NT2/D1 (cell line): ENCODE measurements around the gene EVI2B.

Experiments
- DNase-seq: peaks from one replicate; pipeline ENCODE4 v3.0.0-alpha.2; 2011; ENCODE audit warnings: low read depth, low spot score
- H3K27me3 ChIP-seq: 2 replicates; pipeline ENCODE4 v1.6.0; 2011; ENCODE audit warnings: mild to moderate bottlenecking; ENCODE audit not compliant: insufficient read length, insufficient read depth
- H3K36me3 ChIP-seq: 2 replicates; pipeline ENCODE4 v1.6.1; 2011; ENCODE audit warnings: mild to moderate bottlenecking, low read length, mixed read lengths; ENCODE audit not compliant: insufficient read depth, insufficient read length
- H3K4me1 ChIP-seq: 2 replicates; pipeline ENCODE4 v1.5.1; 2011; ENCODE audit not compliant: insufficient read depth, insufficient read length
- H3K4me3 ChIP-seq: 2 replicates; pipeline ENCODE4 v1.5.1; 2011; ENCODE audit warnings: low read depth; ENCODE audit not compliant: insufficient read length
- H3K9ac ChIP-seq: 2 replicates; pipeline ENCODE4 v1.6.0; 2011; ENCODE audit warnings: low read depth; ENCODE audit not compliant: insufficient read length
- H3K9me3 ChIP-seq: 2 replicates; pipeline ENCODE4 v1.5.1; 2011; ENCODE audit warnings: mild to moderate bottlenecking, low read length; ENCODE audit not compliant: insufficient read depth
- SUZ12 ChIP-seq: IDR thresholded peaks from 2 replicates; pipeline ENCODE4 v1.6.1; 2011; ENCODE audit not compliant: insufficient read length, insufficient read depth; ENCODE audit errors: extremely low read depth
- YY1 ChIP-seq: IDR thresholded peaks from 2 replicates; pipeline ENCODE4 v1.6.1; 2011; ENCODE audit not compliant: insufficient read length, insufficient read depth
- ZNF274 ChIP-seq: IDR thresholded peaks from 2 replicates; pipeline ENCODE4 v1.6.1; 2011; ENCODE audit warnings: mild to moderate bottlenecking, low read depth, low read length

Gene EVI2B

DNA sequence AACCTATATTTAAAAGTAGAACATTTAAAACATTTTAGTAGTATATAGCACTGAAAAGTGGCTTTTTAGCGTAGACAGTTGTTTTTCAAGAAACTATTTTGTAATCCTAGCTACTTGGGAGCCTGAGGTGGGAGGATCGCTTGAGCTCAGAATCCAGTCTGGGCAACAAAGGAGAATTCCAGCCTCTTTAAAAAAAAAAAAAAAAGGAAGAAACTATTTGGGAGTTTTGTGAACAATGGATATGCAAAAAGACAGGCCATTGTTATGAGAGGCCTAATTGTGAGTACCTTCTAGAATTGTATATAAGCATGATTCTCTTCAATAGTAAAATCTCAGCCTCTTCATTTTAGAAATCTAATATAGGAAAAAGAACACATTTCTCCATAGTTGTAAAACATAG is 34.5 kb downstream of the EVI2B start:
- Histone ChIP-seq H3K4me3 (no peak overlapping the region), H3K27me3 (no peaks in the 10 kb centered on the region), H3K4me1 (no peaks in the 10 kb centered on the region), H3K36me3 (peaks cover 7% of the 10 kb centered on the region), H3K9ac (no peak overlapping the region), H3K9me3 (no peaks in the 10 kb centered on the region)
- TF ChIP-seq SUZ12 (no peak), YY1 (no peak), ZNF274 (no peak)
- peak; percentile 32 for DNase-seq

DNA sequence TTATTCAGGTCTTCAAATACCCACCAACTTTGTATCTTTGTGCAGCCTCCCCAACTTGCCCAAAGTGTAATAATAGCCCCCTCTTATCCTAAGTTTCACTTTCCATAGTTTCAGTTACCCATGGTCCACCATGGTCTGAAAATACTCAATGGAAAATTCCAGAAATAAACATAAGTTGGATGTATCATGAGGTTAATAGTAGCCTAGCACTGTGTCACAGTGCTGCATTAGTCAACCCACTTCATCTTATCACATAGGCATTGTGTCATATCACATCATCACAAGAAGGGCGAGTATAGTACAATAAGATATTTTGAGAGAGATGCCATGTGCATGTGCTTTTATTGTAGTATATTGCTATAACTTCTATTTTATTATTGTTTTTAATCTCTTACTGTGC is 38.7 kb downstream of the EVI2B start:
- Histone ChIP-seq H3K4me1 (no peaks in the 10 kb centered on the region), H3K36me3 (peaks cover 9% of the 10 kb centered on the region), H3K9ac (no peak overlapping the region), H3K9me3 (no peaks in the 10 kb centered on the region), H3K4me3 (no peak overlapping the region), H3K27me3 (no peaks in the 10 kb centered on the region)
- DNase-seq, result no peak
- TF ChIP-seq ZNF274 (no peak), YY1 (no peak), SUZ12 (no peak)

DNA sequence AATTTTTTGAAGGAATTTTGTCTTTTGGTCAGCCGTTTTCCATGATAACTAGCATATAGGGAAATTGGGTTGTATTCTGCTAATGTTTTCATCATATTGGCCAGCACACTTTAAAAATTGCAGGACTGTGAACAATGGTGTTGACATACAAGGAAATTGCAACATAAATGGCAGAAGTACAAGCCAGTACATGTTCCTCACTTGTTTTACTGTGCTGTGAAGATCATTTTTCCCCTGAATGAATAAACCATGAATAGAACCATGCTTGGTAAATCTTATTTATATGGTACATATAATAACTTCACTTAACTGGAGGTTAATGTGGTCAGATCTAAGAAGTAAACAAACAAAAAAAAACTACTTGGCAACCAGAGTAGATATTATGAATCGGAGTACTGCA is 39.6 kb downstream of the EVI2B start:
- TF ChIP-seq ZNF274 (no peak), SUZ12 (no peak), YY1 (no peak)
- Histone ChIP-seq H3K4me3 (no peak overlapping the region), H3K9me3 (no peaks in the 10 kb centered on the region), H3K4me1 (no peaks in the 10 kb centered on the region), H3K36me3 (peaks cover 9% of the 10 kb centered on the region), H3K27me3 (no peaks in the 10 kb centered on the region), H3K9ac (no peak overlapping the region)
- DNase-seq, result no peak

DNA sequence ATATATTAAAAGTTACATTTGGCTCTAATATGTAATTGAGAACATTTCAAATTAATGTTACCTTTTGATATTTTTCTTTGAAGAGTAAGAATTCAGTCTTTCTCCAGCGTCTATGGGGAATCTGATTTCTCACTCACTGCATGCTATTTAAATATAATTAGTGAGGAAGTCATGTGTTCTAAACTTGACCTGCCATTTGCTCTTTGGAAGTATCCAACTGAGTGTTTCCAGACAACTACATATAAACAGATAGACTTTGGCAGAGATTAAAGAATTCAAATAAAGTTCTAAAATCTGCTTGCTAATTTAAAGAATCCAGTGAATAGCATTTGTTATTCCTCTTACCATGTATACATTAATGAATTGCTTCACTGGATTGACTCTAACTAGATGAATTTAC is 40.3 kb downstream of the EVI2B start:
- Histone ChIP-seq H3K9me3 (no peaks in the 10 kb centered on the region), H3K9ac (no peak overlapping the region), H3K36me3 (peaks cover 9% of the 10 kb centered on the region), H3K4me1 (no peaks in the 10 kb centered on the region), H3K27me3 (no peaks in the 10 kb centered on the region), H3K4me3 (no peak overlapping the region)
- TF ChIP-seq ZNF274, result no peak
- TF ChIP-seq SUZ12, result no peak
- TF ChIP-seq YY1, result no peak
- no peak for DNase-seq

DNA sequence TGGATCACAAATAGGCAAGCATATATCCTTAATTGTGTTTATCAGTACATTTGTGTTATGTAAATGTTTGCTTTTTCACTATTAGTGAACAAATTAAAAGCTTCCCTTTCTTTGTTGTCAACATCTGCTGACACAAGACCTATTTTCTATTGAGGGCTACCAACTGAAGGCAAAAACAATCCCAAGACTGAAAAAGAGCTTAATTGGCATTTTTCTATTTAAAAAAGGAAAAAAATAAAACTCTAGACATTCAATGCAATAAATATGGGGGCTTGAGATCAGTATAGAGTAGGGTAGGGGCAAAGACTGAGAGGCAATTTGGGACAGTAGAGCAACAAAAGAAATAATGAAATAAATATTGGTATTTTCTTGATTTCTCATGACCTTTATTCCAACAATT is 41.1 kb downstream of the EVI2B start:
- Histone ChIP-seq H3K9me3 (no peaks in the 10 kb centered on the region), H3K9ac (no peak overlapping the region), H3K36me3 (peaks cover 9% of the 10 kb centered on the region), H3K27me3 (no peaks in the 10 kb centered on the region), H3K4me1 (no peaks in the 10 kb centered on the region), H3K4me3 (no peak overlapping the region)
- TF ChIP-seq YY1 (no peak), ZNF274 (no peak), SUZ12 (no peak)
- no peak for DNase-seq

DNA sequence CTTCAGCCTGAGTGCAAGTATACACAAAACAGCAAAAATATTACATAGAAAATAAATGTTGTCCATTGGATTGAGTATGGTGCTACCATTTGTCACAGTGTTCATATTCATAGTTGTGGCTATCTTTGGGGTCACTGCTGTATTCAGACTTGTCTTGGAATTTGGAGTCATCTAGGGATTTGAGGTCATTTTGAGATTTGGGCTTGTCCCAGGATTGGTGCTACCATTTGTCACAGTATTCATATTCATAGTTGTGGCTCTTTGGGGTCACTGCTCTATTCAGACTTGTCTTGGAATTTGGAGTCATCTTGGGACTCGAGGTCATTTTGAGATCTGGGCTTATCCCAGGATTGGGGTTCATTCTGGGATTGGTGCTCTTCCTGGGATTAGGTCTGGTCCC is 41.6 kb downstream of the EVI2B start:
- Histone ChIP-seq H3K4me1 (no peaks in the 10 kb centered on the region), H3K4me3 (no peak overlapping the region), H3K36me3 (peaks cover 10% of the 10 kb centered on the region), H3K9me3 (no peaks in the 10 kb centered on the region), H3K9ac (no peak overlapping the region), H3K27me3 (no peaks in the 10 kb centered on the region)
- no peak for TF ChIP-seq SUZ12
- TF ChIP-seq YY1, result no peak
- TF ChIP-seq ZNF274, result no peak
- no peak for DNase-seq

DNA sequence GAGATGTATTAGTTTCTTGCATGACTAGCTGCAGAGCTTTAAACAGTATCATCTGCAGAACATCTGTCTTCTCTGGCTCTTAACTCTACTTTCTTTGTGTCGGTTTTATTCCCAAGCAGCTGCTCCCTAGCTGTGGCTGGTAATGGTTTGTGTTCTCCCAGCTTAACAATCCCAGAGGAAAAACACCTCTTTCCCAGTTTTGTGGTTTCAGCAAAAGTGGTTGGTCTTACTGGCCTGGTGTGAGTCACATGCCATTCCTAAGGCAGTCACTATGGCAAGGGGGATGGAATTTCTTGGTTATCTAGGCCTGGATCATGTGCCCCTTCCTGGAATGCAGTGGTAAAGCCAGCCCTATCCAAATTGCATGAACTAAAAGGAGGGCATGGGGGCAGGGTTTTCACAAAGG is 44.3 kb downstream of the EVI2B start:
- no peaks in the 10 kb centered on the region for H3K27me3 ChIP-seq
- no peak overlapping the region for H3K4me3 ChIP-seq
- H3K4me1 ChIP-seq, result no peaks in the 10 kb centered on the region
- no peak overlapping the region for H3K9ac ChIP-seq
- TF ChIP-seq YY1, result no peak
- no peak for TF ChIP-seq ZNF274
- no peak for TF ChIP-seq SUZ12
- DNase-seq, result peak; percentile 55
- peaks cover 19% of the 10 kb centered on the region for H3K36me3 ChIP-seq
- no peaks in the 10 kb centered on the region for H3K9me3 ChIP-seq

DNA sequence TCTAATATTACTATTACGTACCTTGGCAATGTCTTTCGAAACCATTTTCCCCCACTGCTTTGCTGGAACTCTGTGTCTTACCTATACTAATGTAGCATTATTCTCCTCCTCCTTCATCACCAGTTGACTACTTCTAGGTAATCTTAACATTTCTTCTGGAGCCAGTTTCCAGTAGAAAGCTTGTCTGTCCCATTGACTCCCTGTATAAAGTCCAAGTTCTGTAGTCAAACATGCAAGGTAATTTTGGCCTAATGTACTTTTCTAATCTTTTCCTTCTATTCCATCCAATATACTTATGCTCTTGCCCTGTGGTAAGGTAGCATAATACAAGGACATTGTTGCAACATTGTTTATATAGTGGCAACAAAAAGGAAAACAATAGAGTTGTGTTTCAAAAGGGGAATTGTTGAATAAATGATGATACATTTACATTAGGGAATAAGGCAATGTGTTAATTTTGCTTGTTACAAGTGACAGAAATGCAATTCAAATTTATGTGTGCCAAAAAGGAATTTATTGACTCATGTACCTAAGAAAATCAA is 44.7 kb downstream of the EVI2B start:
- no peaks in the 10 kb centered on the region for H3K27me3 ChIP-seq
- no peaks in the 10 kb centered on the region for H3K4me1 ChIP-seq
- no peaks in the 10 kb centered on the region for H3K9me3 ChIP-seq
- DNase-seq, result no peak
- H3K9ac ChIP-seq, result no peak overlapping the region
- TF ChIP-seq YY1 (no peak), ZNF274 (no peak), SUZ12 (no peak)
- peaks cover 19% of the 10 kb centered on the region for H3K36me3 ChIP-seq
- no peak overlapping the region for H3K4me3 ChIP-seq
